ENCODE measurements around the gene RARS1.

Gene RARS1

DNA sequence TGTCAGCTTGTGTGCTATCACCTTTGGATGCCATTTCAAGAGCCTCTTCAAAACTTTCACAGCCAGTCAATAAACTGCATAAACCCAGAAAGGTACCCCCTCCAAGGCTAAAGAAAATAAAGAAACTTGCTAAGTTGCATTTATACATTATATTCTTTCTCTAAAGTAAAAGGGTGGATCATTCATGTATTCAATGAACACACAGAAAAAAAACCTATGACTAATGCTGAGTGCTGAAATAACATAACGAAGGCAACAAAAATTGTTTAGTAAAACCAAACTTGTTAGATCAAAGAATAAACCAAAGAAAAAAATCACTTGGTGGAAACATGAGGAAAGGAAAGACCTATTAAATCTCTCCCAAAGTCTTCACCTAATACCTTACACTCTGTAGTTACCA, 77.7 kb downstream of the RARS1 start:
- DNase-seq = no peak

DNA sequence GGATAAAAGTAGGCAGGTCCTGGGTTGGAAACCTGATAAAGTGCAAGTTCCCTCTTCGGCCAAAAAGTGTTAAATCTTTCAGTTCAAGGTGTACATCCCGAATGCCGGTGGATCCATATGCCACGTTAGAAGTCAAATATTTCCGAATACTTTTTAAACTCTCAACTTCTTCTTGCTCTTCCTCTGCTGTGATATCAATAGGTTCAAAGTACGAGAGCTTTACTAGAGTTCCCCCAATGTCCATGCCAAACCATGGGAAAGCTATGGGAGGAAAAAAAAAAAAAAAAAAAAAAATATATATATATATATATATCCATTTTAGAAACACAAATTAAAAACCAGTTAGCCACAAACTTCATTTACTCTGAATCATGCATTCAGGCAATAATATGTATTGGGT, 82.5 kb downstream of the RARS1 start:
- DNase-seq = no peak

Data from EL (cell line).